ENCODE results near the gene CCNE1. TPM values are rescaled to one million over a fixed set of nuclear protein-coding genes. Genes with fewer than 3 reads are reported as not detected.

The CCNE1 gene
- total and polyA plus RNA-seq, 9 of the 15 experiments (the other 6 are each of a cell fraction or from before 2014, with no cell fraction given), result 6.2 to 41.0 (median 31.6) TPM

GRCh38 chr19:29872224-29872731, 60.5 kb downstream of the CCNE1 start (continued):
- no peak for TF ChIP-seq GABPB1 (CRISPR knock-in tag; IDR thresholded peaks at IDR 0.05)
- peak; percentile 37 to 52 (median 37); a peak in 4 of 6 replicates for TF ChIP-seq CTCF (IDR thresholded peaks at IDR 0.05 in 2 of 3, conservative IDR thresholded peaks at IDR 0.05 in 1 of 3; ENCODE audit: insufficient read depth in 2 of 3, low read depth in 1 of 3, low read length in 3 of 3)
- TF ChIP-seq SMARCA4 (IDR thresholded peaks at IDR 0.05), result no peak
- no peak for TF ChIP-seq RBM25 (IDR thresholded peaks at IDR 0.05; ENCODE audit: low read depth, low read length, severe bottlenecking)
- TF ChIP-seq ZFP36 (IDR thresholded peaks at IDR 0.05; ENCODE audit: low read depth, low read length, partially characterized antibody), result peak; percentile 9
- no peak for TF ChIP-seq FOXJ2 (tag; IDR thresholded peaks at IDR 0.05)
- TF ChIP-seq THAP12 (CRISPR knock-in tag; IDR thresholded peaks at IDR 0.05), result no peak
- no peak for TF ChIP-seq MCM2 (IDR thresholded peaks at IDR 0.05; ENCODE audit: low read depth)
- no peak for TF ChIP-seq IRF2 (CRISPR knock-in tag; IDR thresholded peaks at IDR 0.05)
- TF ChIP-seq GTF2F1 (IDR thresholded peaks at IDR 0.05; ENCODE audit: low read depth, low read length), result no peak
- no peak for TF ChIP-seq SMAD3 (CRISPR knock-in tag; conservative IDR thresholded peaks at IDR 0.05)
- TF ChIP-seq RBM39 (optimal IDR thresholded peaks at IDR 0.05; ENCODE audit: low read depth, low read length), result no peak
- TF ChIP-seq, protein P1, sequence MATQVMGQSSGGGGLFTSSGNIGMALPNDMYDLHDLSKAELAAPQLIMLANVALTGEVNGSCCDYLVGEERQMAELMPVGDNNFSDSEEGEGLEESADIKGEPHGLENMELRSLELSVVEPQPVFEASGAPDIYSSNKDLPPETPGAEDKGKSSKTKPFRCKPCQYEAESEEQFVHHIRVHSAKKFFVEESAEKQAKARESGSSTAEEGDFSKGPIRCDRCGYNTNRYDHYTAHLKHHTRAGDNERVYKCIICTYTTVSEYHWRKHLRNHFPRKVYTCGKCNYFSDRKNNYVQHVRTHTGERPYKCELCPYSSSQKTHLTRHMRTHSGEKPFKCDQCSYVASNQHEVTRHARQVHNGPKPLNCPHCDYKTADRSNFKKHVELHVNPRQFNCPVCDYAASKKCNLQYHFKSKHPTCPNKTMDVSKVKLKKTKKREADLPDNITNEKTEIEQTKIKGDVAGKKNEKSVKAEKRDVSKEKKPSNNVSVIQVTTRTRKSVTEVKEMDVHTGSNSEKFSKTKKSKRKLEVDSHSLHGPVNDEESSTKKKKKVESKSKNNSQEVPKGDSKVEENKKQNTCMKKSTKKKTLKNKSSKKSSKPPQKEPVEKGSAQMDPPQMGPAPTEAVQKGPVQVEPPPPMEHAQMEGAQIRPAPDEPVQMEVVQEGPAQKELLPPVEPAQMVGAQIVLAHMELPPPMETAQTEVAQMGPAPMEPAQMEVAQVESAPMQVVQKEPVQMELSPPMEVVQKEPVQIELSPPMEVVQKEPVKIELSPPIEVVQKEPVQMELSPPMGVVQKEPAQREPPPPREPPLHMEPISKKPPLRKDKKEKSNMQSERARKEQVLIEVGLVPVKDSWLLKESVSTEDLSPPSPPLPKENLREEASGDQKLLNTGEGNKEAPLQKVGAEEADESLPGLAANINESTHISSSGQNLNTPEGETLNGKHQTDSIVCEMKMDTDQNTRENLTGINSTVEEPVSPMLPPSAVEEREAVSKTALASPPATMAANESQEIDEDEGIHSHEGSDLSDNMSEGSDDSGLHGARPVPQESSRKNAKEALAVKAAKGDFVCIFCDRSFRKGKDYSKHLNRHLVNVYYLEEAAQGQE (IDR thresholded peaks at IDR 0.05; ENCODE audit: borderline replicate concordance), result peak; percentile 6; the same call in 1 of the 2 replicates
- TF ChIP-seq, protein P1 (CRISPR knock-in tag; IDR thresholded peaks at IDR 0.05; ENCODE audit: low read depth), result no peak
- TF ChIP-seq RBM15 (IDR thresholded peaks at IDR 0.05; ENCODE audit: insufficient read depth, low read length), result no peak
- TF ChIP-seq NFYB (IDR thresholded peaks at IDR 0.05; ENCODE audit: extremely low read depth, insufficient read length), result no peak
- no peak for TF ChIP-seq SAP30 (IDR thresholded peaks at IDR 0.05; ENCODE audit: borderline replicate concordance, insufficient read depth, low read depth, low read length, poor library complexity, severe bottlenecking)
